Gastroesophageal sphincter (tissue), 4 donors: ENCODE data around the gene SUB1. TPM values are rescaled to one million over a fixed set of nuclear protein-coding genes. Genes with fewer than 3 reads are reported as not detected.
"Not testable (repeated sequence)": the region's sequence is repeated elsewhere in the genome, so short reads cannot be mapped to it uniquely, and the experiment has no call there.

Source experiments
- ATAC-seq: fragments of 150-250 bp; one replicate; pipeline ENCODE4 v1.9.1; 2016; ENCODE audit warnings: mild to moderate bottlenecking, moderate library complexity
- H3K27ac ChIP-seq, 4 donors: fragments of 200-600 bp; sonication (generic) in 3 of 4; 1 replicate in 3 of 4; 2 replicates in 1 of 4; pipeline ENCODE4 v1.5.1; 2016 to 2019
- H3K27me3 ChIP-seq: fragments of 200-600 bp; sonication (generic); one replicate; pipeline ENCODE4 v1.5.1; 2019
- H3K36me3 ChIP-seq, 2 donors: fragments of 200-600 bp; sonication (generic); one replicate each; pipeline ENCODE4 v1.5.1; 2019; ENCODE audit warnings: control low read depth in 1 of 2
- H3K4me1 ChIP-seq, 3 donors: fragments of 200-600 bp; sonication (generic); 1 replicate in 2 of 3; 2 replicates in 1 of 3; pipeline ENCODE4 v1.5.1; 2016 to 2019; ENCODE audit warnings: control low read depth in 2 of 3
- H3K4me3 ChIP-seq, 2 donors: fragments of 200-600 bp; sonication (generic); one replicate each; pipeline ENCODE4 v1.5.1; 2019; ENCODE audit warnings: mild to moderate bottlenecking in 1 of 2, moderate library complexity in 1 of 2
- H3K9me3 ChIP-seq, 3 donors: fragments of 200-600 bp; sonication (generic); one replicate each; pipeline ENCODE4 v1.5.1; 2017 to 2019; ENCODE audit warnings: control low read depth in 2 of 3
- EP300 ChIP-seq: sonication (generic); formaldehyde crosslinking; IDR thresholded peaks from one replicate; pipeline ENCODE4 v1.6.1; 2017; ENCODE audit warnings: antibody characterized with exemption, mild to moderate bottlenecking
- POLR2A ChIP-seq, 2 donors: fragments of 450-650 bp; IDR thresholded peaks; one replicate each; pipeline ENCODE4 v1.6.1; 2017; ENCODE audit warnings: antibody characterized with exemption in 2 of 2, mild to moderate bottlenecking in 2 of 2, moderate library complexity in 1 of 2
- POLR2AphosphoS5 ChIP-seq: sonication (generic); formaldehyde crosslinking; IDR thresholded peaks from one replicate; pipeline ENCODE4 v1.6.1; 2017; ENCODE audit warnings: antibody characterized with exemption
- WGBS, 2 donors: methylation state at CpG; one replicate each; pipeline ENCODE4 v1.1.5; 2018; ENCODE audit warnings: low coverage in 1 of 2; 5-methylcytosine and 5-hydroxymethylcytosine counted together
- total RNA-seq, 4 donors: library from RNA; depleted of rRNA; stranded (reverse); fragments of >200 nt; gene quantifications; one replicate each; pipeline ENCODE4 v1.1.0, GENCODE V29; 2016
- TF ChIP-seq, protein P1 (sequence below), 4 experiments: fragments of 200-600 bp in 2 of 4; fragments of 450-650 bp in 2 of 4; sonication (generic) in 1 of 4; IDR thresholded peaks; one replicate each; pipeline ENCODE4 v1.5.1; 2017 to 2019; ENCODE audit warnings: antibody characterized with exemption in 4 of 4, mild to moderate bottlenecking in 2 of 4, moderate library complexity in 2 of 4

Gene SUB1
- 100 to 1,000 TPM; 122 to 221 (median 149) TPM for total RNA-seq

GRCh38 chr5:32585446-32586275 is at the start of gene SUB1:
Gene SUB1, plus strand, starts transcription at chr5:32585557. Its CDS starts 2,956 bp downstream, at chr5:32588513.
- H3K36me3 ChIP-seq: peaks cover 0 to 16% of the 10 kb centered on the region in 2 donors
- peak; percentile 93 for ATAC-seq
- H3K4me1 ChIP-seq: peaks cover 7 to 47% (median 8%) of the 10 kb centered on the region in 3 donors
- H3K27ac ChIP-seq: peak within 1 kb of the TSS; percentile 98 to 100 (median 98)
- H3K27me3 ChIP-seq: no peaks in the 10 kb centered on the region
- peaks cover 0 to 16% (median 0%) of the 10 kb centered on the region in 3 donors for H3K9me3 ChIP-seq
- H3K4me3 ChIP-seq: peak within 1 kb of the TSS; percentile 69 to 99
- TF ChIP-seq, protein P1, sequence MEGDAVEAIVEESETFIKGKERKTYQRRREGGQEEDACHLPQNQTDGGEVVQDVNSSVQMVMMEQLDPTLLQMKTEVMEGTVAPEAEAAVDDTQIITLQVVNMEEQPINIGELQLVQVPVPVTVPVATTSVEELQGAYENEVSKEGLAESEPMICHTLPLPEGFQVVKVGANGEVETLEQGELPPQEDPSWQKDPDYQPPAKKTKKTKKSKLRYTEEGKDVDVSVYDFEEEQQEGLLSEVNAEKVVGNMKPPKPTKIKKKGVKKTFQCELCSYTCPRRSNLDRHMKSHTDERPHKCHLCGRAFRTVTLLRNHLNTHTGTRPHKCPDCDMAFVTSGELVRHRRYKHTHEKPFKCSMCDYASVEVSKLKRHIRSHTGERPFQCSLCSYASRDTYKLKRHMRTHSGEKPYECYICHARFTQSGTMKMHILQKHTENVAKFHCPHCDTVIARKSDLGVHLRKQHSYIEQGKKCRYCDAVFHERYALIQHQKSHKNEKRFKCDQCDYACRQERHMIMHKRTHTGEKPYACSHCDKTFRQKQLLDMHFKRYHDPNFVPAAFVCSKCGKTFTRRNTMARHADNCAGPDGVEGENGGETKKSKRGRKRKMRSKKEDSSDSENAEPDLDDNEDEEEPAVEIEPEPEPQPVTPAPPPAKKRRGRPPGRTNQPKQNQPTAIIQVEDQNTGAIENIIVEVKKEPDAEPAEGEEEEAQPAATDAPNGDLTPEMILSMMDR (IDR thresholded peaks at IDR 0.05): peak in 1 of 4 experiments; percentile 17
- peak; percentile 50 to 80 for TF ChIP-seq POLR2A (IDR thresholded peaks at IDR 0.05)
- no peak for TF ChIP-seq EP300
- TF ChIP-seq POLR2AphosphoS5: peak; percentile 93
- WGBS, 2 donors: 0% methylated on average over 2 to 16 of the region's 89 CpGs

DNA sequence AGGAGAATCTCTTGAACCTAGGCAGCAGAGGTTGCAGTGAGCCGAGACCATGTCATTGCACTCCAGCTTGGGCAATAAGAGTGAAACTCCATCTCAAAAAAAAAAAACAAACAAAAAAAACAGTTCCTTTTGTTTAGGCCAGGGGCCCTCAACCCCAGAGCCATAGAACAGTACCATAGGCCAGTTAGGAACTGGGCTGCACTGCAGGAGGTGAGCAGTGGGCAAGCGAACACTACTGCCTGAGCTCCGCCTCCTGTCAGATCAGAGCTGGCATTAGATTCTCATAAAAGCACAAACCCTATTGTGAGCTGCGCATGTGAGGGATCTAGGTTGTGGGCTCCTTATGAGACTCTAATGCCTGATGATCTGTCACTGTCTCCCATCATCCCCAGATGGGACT is 49.1 kb upstream of the SUB1 start:
- Histone ChIP-seq H3K27ac (no peak overlapping the region), H3K27me3 (no peaks in the 10 kb centered on the region), H3K36me3 (no peaks in the 10 kb centered on the region), H3K4me3 (no peak overlapping the region), H3K4me1 (no peaks in the 10 kb centered on the region), H3K9me3 (no peaks in the 10 kb centered on the region)
- no peak for TF ChIP-seq EP300
- TF ChIP-seq, protein P1 (IDR thresholded peaks at IDR 0.05): no peak
- TF ChIP-seq POLR2AphosphoS5: no peak
- TF ChIP-seq POLR2A (IDR thresholded peaks at IDR 0.05): no peak
- 91 to 100% methylated on average over 1 to 3 of the region's 4 CpGs for WGBS, 2 donors
- no peak for ATAC-seq

GRCh38 chr5:32537437-32538029 is 47.8 kb upstream of the SUB1 start:
- WGBS, 2 donors: 70 to 84% methylated on average over 4 to 7 of the region's 7 CpGs
- not testable (repeated sequence) for H3K4me3 ChIP-seq, H3K27me3 ChIP-seq, H3K27ac ChIP-seq, H3K4me1 ChIP-seq, H3K36me3 ChIP-seq, ATAC-seq, H3K9me3 ChIP-seq

GRCh38 chr5:32538031-32538547 is 47.3 kb upstream of the SUB1 start:
- ATAC-seq: no peak
- no peak overlapping the region for H3K27ac ChIP-seq
- no peak overlapping the region for H3K4me3 ChIP-seq
- 69 to 83% methylated on average over 2 to 4 of the region's 7 CpGs for WGBS, 2 donors
- TF ChIP-seq, protein P1 (IDR thresholded peaks at IDR 0.05): no peak
- TF ChIP-seq EP300 (no peak), POLR2A (IDR thresholded peaks at IDR 0.05) (no peak), POLR2AphosphoS5 (no peak)
- H3K27me3 ChIP-seq: no peaks in the 10 kb centered on the region
- no peaks in the 10 kb centered on the region for H3K9me3 ChIP-seq
- H3K4me1 ChIP-seq: no peaks in the 10 kb centered on the region
- no peaks in the 10 kb centered on the region for H3K36me3 ChIP-seq

GRCh38 chr5:32539981-32540845 is 45.1 kb upstream of the SUB1 start:
- 75 to 89% methylated on average over 5 to 6 of the region's 6 CpGs for WGBS, 2 donors
- TF ChIP-seq, protein P1 (IDR thresholded peaks at IDR 0.05): no peak
- TF ChIP-seq EP300: no peak
- no peak for TF ChIP-seq POLR2AphosphoS5
- no peak for TF ChIP-seq POLR2A (IDR thresholded peaks at IDR 0.05)
- Histone ChIP-seq H3K9me3 (no peaks in the 10 kb centered on the region), H3K27me3 (no peaks in the 10 kb centered on the region), H3K4me1 (no peaks in the 10 kb centered on the region), H3K27ac (no peak overlapping the region), H3K4me3 (no peak overlapping the region), H3K36me3 (no peaks in the 10 kb centered on the region)
- no peak for ATAC-seq
